Measurements from ENCODE around the gene THRSP. TPM values are rescaled to one million over a fixed set of nuclear protein-coding genes. Genes with fewer than 3 reads are reported as not detected.

The THRSP gene
- total RNA-seq, 4 donors from 2014 or later, result 24.8 to 228 (median 81.8) TPM

GRCh38 chr11:78112582-78113275 is 49.1 kb downstream of the THRSP start:
- no peak for TF ChIP-seq CTCF (IDR thresholded peaks at IDR 0.05; ENCODE audit: low read depth)

Other genes starting within 250 kb of the THRSP start
- 10 to 100 TPM; 42.6 to 58.6 (median 49.4) TPM for gene RSF1, start 243.1 kb upstream of the THRSP start, total RNA-seq
- 10 to 100 TPM; 33.3 to 69.0 (median 61.5) TPM for gene AAMDC, start 242.7 kb upstream of the THRSP start, total RNA-seq
- 10 to 100 TPM; 30.3 to 41.5 (median 34.3) TPM for gene INTS4, start 69.2 kb upstream of the THRSP start, total RNA-seq
- gene KCTD14, start 40.6 kb upstream of the THRSP start, total RNA-seq, result 1 to 10 TPM in 1 of 4 donors, under 1 TPM in 3; 0.68 to 2.2 (median 0.88) TPM
- 100 to 1,000 TPM in 2 of 4 donors, 10 to 100 TPM in 2; 87.8 to 113 (median 96.6) TPM for gene NDUFC2, start 16.0 kb downstream of the THRSP start, total RNA-seq
- gene ALG8, start 75.8 kb downstream of the THRSP start, total RNA-seq, result 10 to 100 TPM; 22.4 to 73.0 (median 27.8) TPM
- 10 to 100 TPM; 10.6 to 16.1 (median 11.7) TPM for gene KCTD21, start 124.8 kb downstream of the THRSP start, total RNA-seq
- gene USP35, start 125.1 kb downstream of the THRSP start, total RNA-seq, result 10 to 100 TPM in 2 of 4 donors, 1 to 10 TPM in 2; 6.8 to 13.2 (median 9.8) TPM

All from subcutaneous adipose tissue (tissue), 4 donors.